Upper lobe of right lung (tissue), 1 donor: ENCODE measurements around the gene OR4S1. TPM values are rescaled to one million over a fixed set of nuclear protein-coding genes. Genes with fewer than 3 reads are reported as not detected.

Experiments
- ATAC-seq: fragments of 200-7000 bp; cut with Tn5 transposase; one replicate; pipeline ENCODE4 v1.9.1; 2020; ENCODE audit warnings: mild to moderate bottlenecking, moderate library complexity
- DNase-seq: peaks from one replicate; pipeline ENCODE4 v3.0.0-alpha.2; 2020
- H3K27ac ChIP-seq: fragments of 200-600 bp; one replicate; pipeline ENCODE4 v1.8.0; 2022
- H3K27me3 ChIP-seq: fragments of 200-600 bp; one replicate; pipeline ENCODE4 v1.8.0; 2022; ENCODE audit warnings: mild to moderate bottlenecking
- H3K36me3 ChIP-seq: fragments of 200-600 bp; one replicate; pipeline ENCODE4 v1.8.0; 2022
- H3K4me1 ChIP-seq: fragments of 200-600 bp; one replicate; pipeline ENCODE4 v1.8.0; 2022
- H3K4me3 ChIP-seq: fragments of 200-600 bp; one replicate; pipeline ENCODE4 v1.8.0; 2022; ENCODE audit warnings: mild to moderate bottlenecking
- H3K9me3 ChIP-seq: fragments of 200-600 bp; one replicate; pipeline ENCODE4 v1.8.0; 2022
- intact Hi-C: fragments of 100-400 bp; cut with DNase I; formaldehyde crosslinking; loops from one replicate; pipeline ENCODE4 v1.11.0; 2022
- long read RNA-seq: library from polyadenylated mRNA; unstranded; transcript quantifications from one replicate; pipeline ENCODE4 v2.0.0, GENCODE V29; 2021
- total RNA-seq: library from RNA; stranded (reverse); fragmentation: NEBNext Ultra II Directional; extraction: Animal tissue kit (Norgen Biotek cat#: 25700); gene quantifications from one replicate; pipeline ENCODE4 v1.2.1, GENCODE V29; 2021
- TF ChIP-seq, protein P1 (sequence below): fragments of 200-600 bp; IDR thresholded peaks from one replicate; pipeline ENCODE4 v1.8.0; 2022; ENCODE audit warnings: antibody characterized with exemption
- donor health status: DM: no; HTN: yes; CAD: no; lungs with severe emphysema.

OR4S1 gene
- total RNA-seq: not detected
- long read RNA-seq: 0 reads

GRCh38 chr11:48305923-48306322 is at the start of gene OR4S1:
TSS of gene OR4S1 (plus strand) at chr11:48306223. CDS start at chr11:48306223, 0 bp downstream.
- TF ChIP-seq, protein P1, sequence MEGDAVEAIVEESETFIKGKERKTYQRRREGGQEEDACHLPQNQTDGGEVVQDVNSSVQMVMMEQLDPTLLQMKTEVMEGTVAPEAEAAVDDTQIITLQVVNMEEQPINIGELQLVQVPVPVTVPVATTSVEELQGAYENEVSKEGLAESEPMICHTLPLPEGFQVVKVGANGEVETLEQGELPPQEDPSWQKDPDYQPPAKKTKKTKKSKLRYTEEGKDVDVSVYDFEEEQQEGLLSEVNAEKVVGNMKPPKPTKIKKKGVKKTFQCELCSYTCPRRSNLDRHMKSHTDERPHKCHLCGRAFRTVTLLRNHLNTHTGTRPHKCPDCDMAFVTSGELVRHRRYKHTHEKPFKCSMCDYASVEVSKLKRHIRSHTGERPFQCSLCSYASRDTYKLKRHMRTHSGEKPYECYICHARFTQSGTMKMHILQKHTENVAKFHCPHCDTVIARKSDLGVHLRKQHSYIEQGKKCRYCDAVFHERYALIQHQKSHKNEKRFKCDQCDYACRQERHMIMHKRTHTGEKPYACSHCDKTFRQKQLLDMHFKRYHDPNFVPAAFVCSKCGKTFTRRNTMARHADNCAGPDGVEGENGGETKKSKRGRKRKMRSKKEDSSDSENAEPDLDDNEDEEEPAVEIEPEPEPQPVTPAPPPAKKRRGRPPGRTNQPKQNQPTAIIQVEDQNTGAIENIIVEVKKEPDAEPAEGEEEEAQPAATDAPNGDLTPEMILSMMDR: no peak
- Histone ChIP-seq H3K9me3 (no peaks in the 10 kb centered on the region), H3K27me3 (no peaks in the 10 kb centered on the region), H3K27ac (no peak within 1 kb of the TSS), H3K4me1 (no peaks in the 10 kb centered on the region), H3K4me3 (no peak within 1 kb of the TSS), H3K36me3 (no peaks in the 10 kb centered on the region)
- intact Hi-C loops: no loop called here
- ATAC-seq (no peak), DNase-seq (no peak)

DNA sequence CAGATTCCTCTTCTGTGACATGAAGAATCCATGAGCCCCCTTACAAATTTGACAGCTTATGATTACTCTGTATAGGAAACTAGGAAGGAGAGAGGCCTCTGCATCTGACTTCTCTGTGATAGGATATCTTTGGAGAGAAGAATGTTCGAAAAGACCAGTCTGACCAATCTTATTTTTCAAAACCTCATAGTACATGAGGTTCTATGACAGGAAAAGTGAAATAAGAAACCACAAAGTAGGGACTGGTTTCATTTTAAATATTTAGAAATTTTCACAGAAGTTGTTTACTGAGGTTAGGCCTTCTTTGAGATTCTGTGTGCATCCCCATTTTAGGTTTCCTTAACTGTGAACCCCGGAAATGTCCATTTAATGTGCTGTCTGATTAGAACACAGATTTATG is 44.4 kb upstream of the OR4S1 start:
- no peaks in the 10 kb centered on the region for H3K4me1 ChIP-seq
- H3K27ac ChIP-seq: no peak overlapping the region
- ATAC-seq: no peak
- no peaks in the 10 kb centered on the region for H3K27me3 ChIP-seq
- no peaks in the 10 kb centered on the region for H3K36me3 ChIP-seq
- H3K9me3 ChIP-seq: no peaks in the 10 kb centered on the region
- TF ChIP-seq, protein P1: no peak
- no peak for DNase-seq
- no peak overlapping the region for H3K4me3 ChIP-seq
- intact Hi-C loops: no loop called here

DNA sequence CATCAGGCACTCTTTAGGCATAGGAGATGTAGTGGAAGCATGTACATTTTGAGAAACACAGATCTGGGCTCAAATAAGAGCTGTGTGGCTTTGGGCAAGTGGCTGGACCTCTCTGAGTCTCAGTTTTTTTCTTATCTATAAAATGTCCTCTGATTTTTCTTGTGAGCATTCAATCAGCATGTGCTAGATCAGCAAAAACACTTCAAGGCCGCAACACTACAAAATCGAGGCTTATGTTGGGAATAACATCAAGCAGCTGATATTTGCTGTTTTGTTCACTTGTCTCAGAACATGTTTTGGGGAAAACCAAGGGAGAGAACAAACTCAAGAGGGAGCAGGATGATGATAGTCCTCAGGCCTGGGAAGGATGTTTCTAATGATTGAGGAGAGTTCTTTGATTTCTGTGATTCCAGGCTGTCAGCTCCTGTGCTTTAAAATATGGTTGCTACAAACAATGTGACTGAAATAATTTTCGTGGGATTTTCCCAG is 42.6 kb upstream of the OR4S1 start, which contains the start of gene OR4X1:
TSS of gene OR4X1 (plus strand) at position 439 of the 489 bp plus-strand sequence. CDS start at position 439, 0 bp downstream.
- intact Hi-C loops: no loop called here
- H3K27ac ChIP-seq: no peak within 1 kb of the TSS
- H3K4me1 ChIP-seq: no peaks in the 10 kb centered on the region
- no peaks in the 10 kb centered on the region for H3K9me3 ChIP-seq
- ATAC-seq (no peak), DNase-seq (no peak)
- no peak within 1 kb of the TSS for H3K4me3 ChIP-seq
- H3K27me3 ChIP-seq: no peaks in the 10 kb centered on the region
- TF ChIP-seq, protein P1: no peak
- no peaks in the 10 kb centered on the region for H3K36me3 ChIP-seq

GRCh38 chr11:48270621-48271020 is 35.4 kb upstream of the OR4S1 start:
- TF ChIP-seq, protein P1: no peak
- H3K27me3 ChIP-seq: no peaks in the 10 kb centered on the region
- intact Hi-C loops: no loop called here

GRCh38 chr11:48272606-48273005 is 33.4 kb upstream of the OR4S1 start:
- Histone ChIP-seq H3K27me3 (no peaks in the 10 kb centered on the region), H3K4me3 (no peak overlapping the region), H3K27ac (no peak overlapping the region), H3K9me3 (no peaks in the 10 kb centered on the region), H3K36me3 (no peaks in the 10 kb centered on the region), H3K4me1 (no peaks in the 10 kb centered on the region)
- ATAC-seq (no peak), DNase-seq (no peak)
- TF ChIP-seq, protein P1: no peak
- intact Hi-C loops: no loop called here

More at GRCh38 chr11:48270621-48271020, 35.4 kb upstream of the OR4S1 start:
- Histone ChIP-seq H3K4me3 (no peak overlapping the region), H3K9me3 (no peaks in the 10 kb centered on the region), H3K27ac (no peak overlapping the region), H3K36me3 (no peaks in the 10 kb centered on the region), H3K4me1 (no peaks in the 10 kb centered on the region)
- DNase-seq (no peak), ATAC-seq (no peak)
